ENCODE data around the gene UNC13D.
"Not testable (repeated sequence)": the region's sequence is repeated elsewhere in the genome, so short reads cannot be mapped to it uniquely, and the experiment has no call there.

Gene UNC13D

GRCh38 chr17:75820094-75821080 is 23.8 kb downstream of the UNC13D start:
- no peak for DNase-seq (ENCODE audit: low spot score)

GRCh38 chr17:75819678-75820077 is 24.5 kb downstream of the UNC13D start:
- no peak for DNase-seq (ENCODE audit: low spot score)

- no peak for DNase-seq (ENCODE audit: low spot score)
These were observed 25.1 kb downstream of the UNC13D start for GRCh38 chr17:75819116-75819515.

GRCh38 chr17:75818326-75818885 is 25.8 kb downstream of the UNC13D start:
- DNase-seq (ENCODE audit: low spot score), result no peak

- no peak for DNase-seq (ENCODE audit: low spot score)
These were observed 26.6 kb downstream of the UNC13D start for GRCh38 chr17:75817571-75817970.

GRCh38 chr17:75816693-75817092 is 27.5 kb downstream of the UNC13D start:
- no peak for DNase-seq (ENCODE audit: low spot score)

GRCh38 chr17:75815399-75815798 is 28.8 kb downstream of the UNC13D start:
- DNase-seq (ENCODE audit: low spot score), result no peak

- no peak for DNase-seq (ENCODE audit: low spot score)
These were observed 29.3 kb downstream of the UNC13D start for GRCh38 chr17:75814900-75815373.

- DNase-seq (ENCODE audit: low spot score), result no peak
These were observed 30.2 kb downstream of the UNC13D start for GRCh38 chr17:75814021-75814395.

- no peak for DNase-seq (ENCODE audit: low spot score)
These were observed 30.9 kb downstream of the UNC13D start for GRCh38 chr17:75813081-75814020.

GRCh38 chr17:75812096-75813013 is 31.8 kb downstream of the UNC13D start:
- DNase-seq (ENCODE audit: low spot score), result no peak

- DNase-seq (ENCODE audit: low spot score), result no peak
These were observed 33.0 kb downstream of the UNC13D start for GRCh38 chr17:75811174-75811573.

GRCh38 chr17:75810756-75811155 is 33.4 kb downstream of the UNC13D start:
- not testable (repeated sequence) for DNase-seq (ENCODE audit: low spot score)

GRCh38 chr17:75810216-75810615 is 34.0 kb downstream of the UNC13D start:
- DNase-seq (ENCODE audit: low spot score), result no peak

GRCh38 chr17:75809631-75810111 is 34.5 kb downstream of the UNC13D start:
- no peak for DNase-seq (ENCODE audit: low spot score)

GRCh38 chr17:75808905-75809621 is 35.1 kb downstream of the UNC13D start:
- peak; percentile 54 for DNase-seq (ENCODE audit: low spot score)

GRCh38 chr17:75808549-75808904 is 35.7 kb downstream of the UNC13D start:
- DNase-seq (ENCODE audit: low spot score), result peak; percentile 33

- no peak for DNase-seq (ENCODE audit: low spot score)
These were observed 36.3 kb downstream of the UNC13D start for GRCh38 chr17:75807861-75808260.

- DNase-seq (ENCODE audit: low spot score), result no peak
These were observed 37.2 kb downstream of the UNC13D start for GRCh38 chr17:75806822-75807500.

GRCh38 chr17:75803883-75804282 is 40.3 kb downstream of the UNC13D start:
- no peak for DNase-seq (ENCODE audit: low spot score)

Measured in cerebellar cortex (tissue), 1 donor.